ENCODE results near the gene ARID1B.

The ARID1B gene

DNA sequence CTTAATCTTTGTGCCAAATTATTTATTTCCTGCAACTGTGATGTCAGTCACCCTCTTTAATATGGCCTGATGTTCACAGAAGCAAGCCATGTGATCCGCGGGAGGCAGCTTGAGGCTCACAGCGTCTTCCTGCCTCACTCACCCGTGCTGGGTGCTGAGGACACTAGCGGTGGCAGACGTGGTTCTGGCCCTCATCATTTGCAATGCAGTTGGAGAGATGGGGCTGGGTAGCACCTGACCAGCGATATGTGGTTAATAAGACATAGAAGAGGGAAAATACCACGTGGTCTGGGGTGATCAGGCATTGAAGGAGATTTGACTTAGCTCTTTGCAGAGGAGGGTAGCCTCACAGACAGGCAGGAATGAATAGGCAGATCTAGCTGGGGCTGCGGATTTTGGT lies 281.4 kb downstream of the ARID1B start:
- DNase-seq (ENCODE audit: low spot score): no peak

DNA sequence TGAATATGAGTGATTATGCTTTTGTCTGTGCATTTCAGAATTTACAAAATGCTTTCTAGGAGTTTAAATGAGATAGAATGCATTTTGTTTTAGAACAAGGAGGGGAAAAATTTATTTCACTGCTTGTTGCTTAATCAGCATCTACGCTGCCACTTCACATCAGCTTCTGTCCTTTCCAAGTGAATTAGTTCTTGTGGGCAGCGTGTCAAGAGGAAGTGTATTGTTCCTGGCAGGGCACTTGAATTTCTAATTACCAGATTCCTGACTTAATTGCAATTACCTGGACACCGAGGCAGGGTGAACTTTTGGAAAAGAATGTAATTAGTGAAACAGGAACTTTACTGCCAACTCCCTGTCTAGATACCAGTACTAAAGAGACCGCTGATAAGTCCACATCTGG lies 282.6 kb downstream of the ARID1B start:
- no peak for DNase-seq (ENCODE audit: low spot score)

DNA sequence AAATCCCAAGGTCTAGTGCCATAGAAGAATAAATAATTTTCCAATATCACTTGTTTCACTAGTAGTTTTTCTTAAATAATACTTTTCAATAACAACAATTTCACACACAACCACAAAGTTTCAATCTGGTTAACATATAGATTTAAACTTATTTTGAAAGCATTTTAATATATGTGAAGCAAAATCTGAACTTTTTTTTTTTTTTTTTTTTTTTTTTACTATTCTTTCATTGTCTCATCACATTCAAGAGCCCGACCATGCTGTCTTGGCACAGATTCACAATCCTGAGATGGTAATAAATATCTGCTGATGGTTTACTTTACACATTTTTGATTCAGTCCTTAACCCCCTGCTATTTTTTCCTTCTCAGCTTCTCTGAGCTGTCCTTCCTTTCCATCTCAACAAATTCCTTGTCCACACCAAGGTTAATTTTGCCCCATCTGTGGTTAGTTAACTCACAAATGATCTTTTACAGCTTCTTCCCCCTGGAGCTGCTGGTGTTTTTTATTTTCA lies 283.3 kb downstream of the ARID1B start:
- no peak for DNase-seq (ENCODE audit: low spot score)

DNA sequence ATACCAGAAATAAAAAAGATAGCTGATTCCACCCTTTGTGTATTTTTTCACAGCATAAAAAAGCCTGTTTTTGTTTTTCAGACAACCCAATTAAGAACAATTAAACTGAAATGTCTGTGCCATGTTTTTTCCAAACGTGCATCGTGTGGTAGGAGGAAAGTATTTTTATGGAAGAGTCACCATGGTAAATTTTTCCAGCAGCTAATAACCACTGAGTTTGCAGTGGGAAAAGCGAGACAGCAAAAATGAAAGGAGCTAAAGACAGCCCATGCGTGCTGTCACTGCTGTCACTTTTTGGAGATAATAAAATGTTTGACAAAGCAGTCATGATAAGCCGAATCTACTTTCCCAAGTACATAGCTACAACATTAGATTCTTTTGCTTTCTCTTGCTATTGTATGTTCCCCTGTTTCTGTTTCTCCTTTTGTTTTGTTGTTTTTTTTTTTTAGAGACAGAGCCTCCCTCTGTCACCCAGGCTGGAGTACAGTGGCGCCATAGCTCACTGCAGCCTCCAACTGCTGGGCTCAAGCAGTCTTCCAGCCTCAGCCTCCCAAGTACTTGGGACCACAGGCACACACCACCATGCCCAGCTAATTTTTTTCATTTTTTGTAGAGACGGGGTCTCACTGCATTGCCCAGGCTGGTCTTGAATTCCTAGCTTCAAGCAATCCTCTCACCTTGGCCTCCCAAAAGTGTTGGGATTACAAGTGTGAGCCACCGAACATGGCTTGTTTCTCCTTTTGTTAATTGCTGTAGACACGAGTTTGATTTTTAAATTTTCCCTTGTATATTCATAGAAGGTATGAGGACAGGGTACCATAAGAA lies 284.8 kb downstream of the ARID1B start:
- DNase-seq (ENCODE audit: low spot score): no peak

DNA sequence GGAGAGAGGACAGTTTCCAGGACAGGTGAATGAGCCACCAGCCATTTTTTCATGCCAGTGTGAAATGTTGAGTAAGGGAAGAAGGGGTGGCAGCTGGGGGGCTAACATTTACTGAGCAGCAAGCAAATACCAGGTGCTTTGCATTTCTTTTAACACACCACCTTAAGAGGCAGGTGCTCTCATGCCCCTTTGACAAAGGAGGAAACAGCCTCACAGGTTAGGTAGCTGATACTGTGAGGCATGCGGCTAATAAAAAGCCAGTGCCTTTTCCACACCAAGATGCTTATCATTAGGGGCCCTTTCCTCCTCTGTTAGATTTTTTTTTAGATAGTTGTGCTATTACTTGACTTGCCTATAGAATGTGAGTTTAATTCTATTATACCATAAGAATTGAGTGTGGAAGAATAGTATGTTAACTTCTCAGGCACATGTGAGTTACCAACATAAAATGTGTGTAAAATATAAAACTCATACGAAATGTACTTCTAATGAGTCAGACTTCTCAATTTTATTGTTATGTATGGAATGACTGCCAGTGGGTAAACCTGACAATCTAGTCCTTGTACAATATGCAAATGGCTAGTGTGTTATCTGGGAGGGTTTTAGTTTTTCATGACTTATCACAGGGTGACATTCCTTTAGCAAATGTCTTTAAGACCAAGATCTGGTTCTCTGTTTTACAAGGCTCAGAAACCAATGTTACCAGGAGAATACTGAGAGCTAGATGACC lies 286.2 kb downstream of the ARID1B start:
- no peak for DNase-seq (ENCODE audit: low spot score)

DNA sequence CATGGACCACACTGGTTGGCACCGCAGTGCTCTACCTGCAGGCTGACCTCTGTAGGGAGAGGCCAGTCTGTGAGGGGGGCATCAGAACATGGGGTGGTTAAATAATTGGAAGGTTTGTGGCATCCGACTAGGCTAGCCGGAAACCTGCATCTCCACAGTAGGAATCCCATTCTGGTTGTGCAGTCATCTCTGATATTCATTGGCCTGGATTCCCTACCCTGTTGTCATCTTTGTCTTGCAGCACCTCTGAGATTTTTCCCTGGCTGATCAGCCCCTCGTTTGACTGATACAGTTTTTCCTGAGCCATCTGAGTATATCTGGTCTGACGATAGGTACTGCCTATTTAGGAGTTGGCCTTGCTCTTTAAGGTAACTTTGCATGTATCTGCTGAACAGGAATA lies 286.7 kb downstream of the ARID1B start:
- no peak for DNase-seq (ENCODE audit: low spot score)

DNA sequence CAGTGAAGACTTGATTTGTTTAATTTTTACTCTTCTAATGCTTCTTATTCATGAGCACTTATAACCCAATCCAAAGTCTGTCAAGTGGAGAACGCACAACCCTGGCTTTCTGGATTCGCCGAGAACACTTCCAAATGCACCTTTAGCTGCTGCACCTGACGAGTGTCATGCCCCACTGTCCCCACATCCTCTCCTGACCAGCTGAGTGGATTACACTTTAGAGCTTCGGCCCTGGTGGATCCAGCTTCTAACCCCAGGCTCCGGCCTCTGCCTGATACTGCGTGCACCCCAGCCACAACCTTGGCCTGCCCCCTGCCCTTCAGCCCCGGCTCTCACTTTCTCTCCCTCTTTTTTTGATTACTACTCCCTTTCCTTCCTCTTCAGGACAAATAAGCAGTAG lies 287.3 kb downstream of the ARID1B start:
- no peak for DNase-seq (ENCODE audit: low spot score)

DNA sequence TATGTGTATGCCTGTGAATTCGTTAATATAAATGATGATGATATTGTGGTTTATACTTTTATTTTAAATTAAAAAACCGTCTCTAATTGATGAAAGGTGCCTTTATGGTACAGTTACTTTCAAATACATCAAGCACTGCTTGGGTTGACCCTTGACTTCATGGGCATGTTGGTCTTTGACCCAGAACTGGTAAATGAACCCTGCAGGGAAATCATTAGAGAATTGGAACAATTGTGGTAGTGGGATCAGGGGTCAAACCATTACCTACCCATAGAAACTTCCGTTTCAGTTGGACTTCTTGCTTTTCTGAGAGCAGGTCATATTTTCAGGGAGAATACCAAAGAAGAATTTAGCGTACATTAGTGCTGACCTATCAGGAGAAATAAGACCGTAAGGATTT lies 288.2 kb downstream of the ARID1B start:
- no peak for DNase-seq (ENCODE audit: low spot score)

DNA sequence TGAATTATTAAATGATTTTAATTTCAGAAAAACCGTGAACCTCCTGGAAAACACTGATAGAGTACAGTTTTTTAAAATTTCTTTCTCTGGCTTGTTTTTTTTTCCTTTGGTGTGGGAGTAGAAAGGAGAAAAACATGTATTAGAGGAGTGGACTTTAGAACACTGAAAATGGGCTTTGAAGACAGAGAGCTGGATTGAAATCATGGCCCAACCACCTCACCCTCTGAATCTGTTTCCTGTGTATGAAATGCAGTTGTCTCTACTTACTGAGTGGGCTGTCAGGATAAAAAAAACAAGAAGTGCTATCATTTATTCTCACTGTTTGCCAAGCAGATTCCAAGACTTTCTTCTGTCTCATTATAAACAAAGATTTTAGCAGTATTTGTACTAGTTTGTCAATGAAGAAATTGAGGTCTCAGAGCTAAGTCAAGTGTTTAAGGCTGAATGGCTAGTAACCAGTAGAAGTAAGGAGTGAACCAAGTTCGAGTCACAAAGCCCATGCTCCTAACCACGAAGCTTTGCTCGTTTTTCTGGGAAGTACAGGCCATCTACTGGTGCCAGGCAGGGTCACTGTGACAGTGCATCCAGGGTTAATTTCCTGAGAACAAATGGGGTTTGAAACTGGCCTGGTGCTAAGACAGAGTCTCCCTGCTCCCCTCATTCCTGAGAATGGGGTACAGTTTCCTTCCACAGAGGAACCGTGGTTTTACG lies 289.8 kb downstream of the ARID1B start:
- DNase-seq (ENCODE audit: low spot score): no peak

DNA sequence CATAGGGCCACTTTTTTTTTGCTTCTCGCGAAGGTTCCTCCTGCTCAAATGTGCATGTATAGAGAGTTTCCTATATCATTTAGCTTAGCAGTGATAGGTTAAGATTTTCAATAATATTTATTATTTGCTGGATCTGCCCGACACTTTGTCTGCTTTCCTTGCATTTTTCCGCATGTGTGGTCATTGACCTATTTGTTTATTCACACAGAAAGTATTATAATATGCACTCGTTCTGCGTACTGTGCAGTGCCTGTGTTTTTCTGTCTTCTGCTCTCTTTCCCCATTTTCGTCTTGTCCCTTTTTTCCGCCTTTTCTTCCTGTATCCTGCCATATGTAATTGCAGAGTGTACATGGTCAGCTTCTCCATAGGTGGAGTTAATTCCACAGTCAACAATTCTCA lies 290.3 kb downstream of the ARID1B start:
- DNase-seq (ENCODE audit: low spot score): no peak

DNA sequence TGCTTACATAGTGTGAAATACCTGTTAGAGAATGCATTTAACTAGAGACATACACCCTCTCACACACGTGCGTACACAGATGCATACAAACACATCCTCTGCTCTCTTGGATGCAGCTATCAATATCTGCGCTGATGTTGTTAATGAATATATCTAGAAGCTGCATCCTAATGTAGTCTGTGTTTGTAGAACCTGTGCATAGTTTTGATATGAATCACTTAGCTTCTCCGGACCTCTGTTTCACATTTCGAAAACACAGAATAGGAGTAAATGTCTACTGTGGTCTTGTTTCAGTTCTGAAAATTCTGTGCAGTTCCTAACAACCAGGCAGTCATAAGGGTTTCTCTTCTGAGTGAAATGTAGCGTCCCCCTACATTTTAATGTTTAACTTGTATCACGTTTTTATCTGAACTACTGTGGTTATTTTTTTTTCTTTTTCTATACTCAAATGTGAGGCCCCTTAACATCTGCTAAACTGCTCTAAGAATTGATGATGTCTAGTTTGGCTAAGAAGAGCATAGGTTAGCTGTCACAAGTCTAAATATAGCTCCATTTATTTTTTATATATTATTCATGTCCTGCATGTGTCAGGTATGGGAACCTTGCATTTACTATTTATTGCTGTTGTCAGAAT lies 291.6 kb downstream of the ARID1B start:
- DNase-seq (ENCODE audit: low spot score): no peak

DNA sequence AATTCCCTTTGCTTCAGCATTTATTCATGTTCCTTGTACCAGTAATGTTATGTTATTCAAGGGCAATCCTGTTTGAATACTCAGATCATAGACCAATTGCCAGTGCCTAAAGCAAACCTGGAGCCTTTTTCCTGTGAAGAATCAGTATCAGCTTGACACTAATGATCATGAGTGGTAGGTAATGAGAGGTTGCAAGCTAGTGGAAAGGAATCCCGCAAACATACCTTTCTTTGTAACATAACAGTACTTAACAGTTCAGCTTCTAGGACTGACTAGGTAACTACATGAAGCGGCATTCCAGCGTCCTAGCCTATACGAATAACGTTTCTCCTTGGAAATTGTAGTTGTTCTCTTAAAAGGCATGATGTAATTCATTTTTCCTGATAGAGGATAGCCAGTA lies 292.4 kb downstream of the ARID1B start:
- no peak for DNase-seq (ENCODE audit: low spot score)

DNA sequence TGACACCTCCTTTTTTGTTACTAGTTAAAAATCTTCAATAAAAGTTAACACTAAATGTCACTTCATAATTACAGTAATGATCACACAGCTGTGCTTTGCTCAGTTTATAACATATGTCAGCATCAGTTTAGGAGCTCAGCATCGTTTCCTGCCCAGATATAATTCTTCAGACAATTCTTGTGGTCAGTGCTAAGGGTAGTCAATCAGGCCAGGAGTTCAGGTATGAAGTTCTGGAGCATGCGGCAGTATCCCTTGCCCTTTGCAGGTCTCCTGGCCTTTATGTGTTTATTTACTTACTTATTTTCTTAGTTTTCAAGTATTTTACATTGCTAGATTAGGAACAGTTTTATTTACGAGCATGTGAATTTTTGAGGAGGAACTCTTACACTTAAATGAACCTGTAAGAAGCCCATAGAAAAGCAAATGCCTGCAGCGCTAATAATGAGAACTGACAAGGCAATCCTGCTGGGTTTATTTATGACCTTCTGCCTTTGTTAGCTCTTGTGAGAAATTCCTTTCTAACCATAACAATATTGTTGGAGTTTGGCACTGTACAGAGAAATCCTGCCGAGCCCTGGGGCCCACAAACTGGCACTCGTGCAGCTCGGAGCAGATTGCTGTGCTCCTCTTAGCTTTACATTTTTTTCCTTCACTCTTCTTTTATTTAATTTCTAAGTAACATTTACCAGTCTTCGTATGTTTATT lies 293.4 kb downstream of the ARID1B start:
- no peak for DNase-seq (ENCODE audit: low spot score)

DNA sequence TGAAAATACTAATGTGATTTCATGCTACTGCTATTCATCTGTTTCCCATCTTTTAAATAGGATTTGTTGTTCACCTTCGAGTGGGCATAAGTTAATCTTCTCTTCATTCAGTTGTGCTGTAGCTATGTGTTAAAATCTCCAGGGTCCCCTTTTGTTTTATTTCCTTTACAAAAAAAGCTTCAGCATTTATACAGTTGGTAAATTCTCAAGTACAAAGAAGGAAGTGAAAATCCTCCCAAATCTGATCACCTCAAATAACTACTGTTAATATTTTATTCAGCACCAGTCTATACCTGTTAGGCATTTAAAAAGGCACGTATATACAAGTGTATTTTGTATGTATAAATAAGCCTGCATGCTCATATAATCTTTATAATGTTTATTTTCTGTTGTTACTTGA lies 294.9 kb downstream of the ARID1B start:
- DNase-seq (ENCODE audit: low spot score): no peak

DNA sequence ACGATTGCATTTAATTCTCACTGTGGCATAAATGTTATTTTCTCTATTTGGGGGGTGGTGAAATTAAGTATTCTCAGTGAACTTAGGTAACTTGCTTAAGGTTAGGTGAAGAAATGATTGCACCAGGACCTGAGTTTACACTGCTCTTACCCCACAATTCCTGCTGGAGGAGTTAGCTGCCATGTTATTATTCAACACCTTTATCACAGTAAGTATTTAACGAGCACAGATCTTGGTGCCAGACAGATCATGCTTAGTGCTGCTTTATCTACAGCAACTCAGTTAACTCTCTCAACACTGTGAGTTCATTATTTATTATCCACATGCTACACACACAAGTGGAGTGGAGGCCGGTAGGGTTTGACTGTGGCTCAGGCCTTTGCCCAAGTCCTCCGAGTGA lies 296.4 kb downstream of the ARID1B start:
- no peak for DNase-seq (ENCODE audit: low spot score)

DNA sequence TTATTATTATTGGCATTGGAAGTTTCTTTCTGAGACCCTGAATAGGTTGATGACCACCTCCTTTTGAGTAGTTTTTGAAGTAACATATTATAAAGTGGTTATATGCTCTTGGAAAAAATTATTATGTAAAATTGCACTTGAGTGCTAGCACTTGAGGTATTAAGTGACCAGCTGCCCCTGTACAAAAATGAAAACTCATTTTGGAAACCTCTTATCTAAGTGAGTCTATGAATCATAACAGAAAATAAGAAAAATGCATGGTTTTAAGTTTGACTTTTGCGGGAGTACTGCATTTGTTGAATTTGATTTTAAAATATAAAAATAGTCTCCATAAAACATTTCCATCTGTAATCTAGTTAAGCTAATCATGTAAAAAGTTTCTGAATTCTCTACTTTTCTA lies 297.8 kb downstream of the ARID1B start:
- DNase-seq (ENCODE audit: low spot score): no peak

DNA sequence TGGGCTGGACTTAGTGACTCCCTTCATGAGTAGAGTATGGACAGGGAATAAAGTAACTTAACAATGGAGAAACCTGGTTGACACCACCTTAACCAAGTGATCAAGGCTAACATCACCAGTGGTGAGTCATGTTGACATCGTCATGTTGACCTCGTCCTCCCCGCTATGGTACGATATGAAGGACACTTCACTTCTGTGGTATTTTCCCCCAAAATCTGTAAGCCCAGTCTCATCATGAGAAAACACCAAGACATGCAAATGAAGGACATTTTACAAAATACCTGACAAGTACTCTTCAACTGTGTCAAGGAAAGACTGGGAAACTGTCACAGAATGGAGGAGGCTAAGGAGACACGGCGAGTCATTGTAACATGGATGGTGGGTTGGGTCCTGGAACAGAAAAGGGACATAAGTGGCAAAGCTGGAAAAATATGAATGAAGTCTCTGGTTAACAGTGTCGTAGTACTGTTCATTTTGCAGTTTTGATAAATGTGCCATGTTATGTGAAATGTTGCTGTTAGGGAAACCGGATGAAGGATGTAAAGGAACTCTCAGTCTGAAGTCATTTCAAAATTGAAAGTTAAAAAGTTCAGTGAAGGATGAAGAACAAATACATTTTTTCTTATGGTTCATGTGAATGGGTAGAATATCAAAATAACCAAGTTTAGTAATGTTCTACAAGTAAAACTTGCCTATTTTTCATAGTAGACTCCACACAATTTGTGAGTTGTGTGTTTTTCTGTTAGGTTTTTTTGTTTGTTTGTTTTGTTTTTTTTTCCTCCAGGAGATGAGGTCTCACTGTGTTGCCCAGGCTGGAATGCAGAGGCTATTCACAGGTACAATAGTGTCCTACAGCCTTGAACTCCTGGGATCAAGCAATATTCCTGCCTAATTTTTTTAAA lies 298.6 kb downstream of the ARID1B start:
- DNase-seq (ENCODE audit: low spot score): no peak

DNA sequence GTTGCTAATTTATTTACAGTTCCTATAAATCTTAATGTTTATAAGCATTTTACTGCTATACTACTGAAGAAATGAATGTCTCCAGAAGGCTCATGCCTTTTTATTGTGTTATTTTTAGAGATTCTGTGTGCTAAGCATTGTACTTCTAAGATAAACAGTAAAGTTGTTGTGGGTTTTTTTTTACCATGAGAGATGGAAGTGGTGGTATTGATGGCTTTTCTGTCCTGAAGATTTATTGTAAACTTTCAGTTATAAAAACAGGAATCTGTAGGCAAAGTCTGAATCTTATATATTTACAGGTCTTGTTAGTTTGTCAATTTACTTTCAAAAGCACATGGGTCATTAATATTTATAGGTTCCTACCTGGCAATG lies 299.3 kb downstream of the ARID1B start:
- no peak for DNase-seq (ENCODE audit: low spot score)

DNA sequence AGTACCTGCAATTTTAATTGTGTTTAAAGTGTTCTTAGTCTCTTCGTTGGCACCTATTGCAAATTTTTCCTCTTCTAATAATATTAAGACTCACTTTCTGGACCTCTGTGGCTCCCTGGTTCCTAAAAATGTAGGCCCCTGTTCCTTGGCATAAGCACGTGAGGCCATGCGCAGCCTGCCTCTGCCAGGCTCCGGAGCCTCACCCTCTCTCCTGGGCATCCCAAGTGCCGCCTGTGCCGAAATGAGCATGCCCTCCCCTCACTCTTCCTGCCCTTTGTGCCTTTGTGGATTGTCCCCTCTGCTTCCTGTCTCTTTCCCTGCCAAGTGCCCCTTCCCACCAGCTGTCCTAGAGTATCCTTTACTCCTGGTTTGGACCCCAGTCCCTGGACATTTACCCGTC lies 300.1 kb downstream of the ARID1B start:
- DNase-seq (ENCODE audit: low spot score): no peak

DNA sequence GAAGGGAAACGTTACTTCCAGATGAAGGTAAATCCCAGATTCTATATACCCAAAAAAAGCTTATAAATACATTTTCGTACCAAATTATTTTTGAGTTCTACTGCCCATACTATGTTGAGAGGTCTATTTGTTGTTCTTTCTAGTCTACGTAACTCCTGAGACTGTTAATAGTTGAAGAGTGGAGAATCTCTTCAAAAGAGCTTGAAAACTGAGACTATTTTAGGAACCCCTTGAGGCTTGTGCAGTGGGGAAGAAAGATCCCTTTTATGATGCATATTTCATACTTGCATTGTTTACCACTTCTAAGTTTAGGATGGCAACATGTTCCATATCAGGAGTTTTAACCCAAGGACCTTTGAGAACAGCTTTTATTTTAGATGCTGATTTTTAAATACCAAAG lies 301.1 kb downstream of the ARID1B start:
- no peak for DNase-seq (ENCODE audit: low spot score)

DNA sequence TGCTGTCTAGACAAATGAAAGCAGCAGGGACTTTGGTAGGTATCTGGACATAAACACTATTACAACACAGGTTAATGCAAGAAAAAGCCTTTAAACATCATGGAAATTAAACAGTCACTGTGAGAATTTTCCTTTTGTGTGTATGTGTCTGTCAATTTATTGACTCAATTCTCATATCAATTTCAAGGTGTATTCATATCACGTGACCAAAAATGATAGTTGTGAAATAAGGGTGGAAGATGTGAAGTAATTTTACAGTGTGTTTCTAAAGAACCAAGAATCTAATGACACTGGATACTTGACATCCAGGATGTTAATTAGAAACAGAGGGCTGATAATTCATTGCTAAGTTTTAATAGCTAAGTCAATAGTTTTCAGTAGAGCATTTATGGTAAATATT lies 302.1 kb downstream of the ARID1B start:
- no peak for DNase-seq (ENCODE audit: low spot score)

All from ecto neural progenitor cell (in vitro differentiated cells).